HUES6 (cell line): Measurements from ENCODE around the gene CNPY1.
A peak's percentile ranks its signal among the peaks of the same experiment; 100 is the strongest.

Experiments used
- H3K27ac ChIP-seq: 2 replicates; pipeline ENCODE4 v1.7.0; 2013; ENCODE audit warnings: low read depth, mild to moderate bottlenecking, low read length, inconsistent platforms
- H3K27me3 ChIP-seq: 2 replicates; pipeline ENCODE4 v1.6.1; 2013; ENCODE audit warnings: low read length; ENCODE audit not compliant: control insufficient read depth, insufficient read depth
- H3K36me3 ChIP-seq: 2 replicates; pipeline ENCODE4 v1.6.1; 2013; ENCODE audit warnings: low read length; ENCODE audit not compliant: control insufficient read depth, insufficient read depth
- H3K4me1 ChIP-seq: 2 replicates; pipeline ENCODE4 v1.6.1; 2013; ENCODE audit warnings: low read length; ENCODE audit not compliant: control insufficient read depth, insufficient read depth
- H3K4me3 ChIP-seq: 2 replicates; pipeline ENCODE4 v1.5.1; 2013; ENCODE audit warnings: low read depth, low read length
- H3K9ac ChIP-seq: one replicate; pipeline ENCODE4 v1.6.1; 2013; ENCODE audit warnings: mild to moderate bottlenecking, low read length
- H3K9me3 ChIP-seq: 2 replicates; pipeline ENCODE4 v1.6.1; 2013; ENCODE audit warnings: low read depth, low read length; ENCODE audit not compliant: control insufficient read depth, insufficient read depth

CNPY1 gene

GRCh38 chr7:155543011-155543876, 3.1 kb downstream of the CNPY1 start:
- H3K4me1 ChIP-seq = peaks cover 3% of the 10 kb centered on the region; the same call in 1 of the 2 replicates
- H3K36me3 ChIP-seq = no peaks in the 10 kb centered on the region
- H3K27ac ChIP-seq = no peak overlapping the region
- no peak overlapping the region for H3K4me3 ChIP-seq
- peaks cover 17% of the 10 kb centered on the region for H3K27me3 ChIP-seq
- no peak overlapping the region for H3K9ac ChIP-seq
- no peaks in the 10 kb centered on the region for H3K9me3 ChIP-seq

GRCh38 chr7:155541986-155542675, 4.2 kb downstream of the CNPY1 start:
- Histone ChIP-seq H3K27ac (no peak overlapping the region), H3K9me3 (no peaks in the 10 kb centered on the region), H3K4me3 (no peak overlapping the region), H3K27me3 (peaks cover 18% of the 10 kb centered on the region), H3K9ac (no peak overlapping the region), H3K36me3 (no peaks in the 10 kb centered on the region), H3K4me1 (peaks cover 3% of the 10 kb centered on the region; the same call in 1 of the 2 replicates)

- H3K9ac ChIP-seq = no peak overlapping the region
- peaks cover 34% of the 10 kb centered on the region for H3K27me3 ChIP-seq
- H3K4me3 ChIP-seq = no peak overlapping the region
- H3K4me1 ChIP-seq = peaks cover 3% of the 10 kb centered on the region; the same call in 1 of the 2 replicates
- H3K36me3 ChIP-seq = no peaks in the 10 kb centered on the region
- H3K27ac ChIP-seq = no peak overlapping the region
- H3K9me3 ChIP-seq = no peaks in the 10 kb centered on the region
Measured at GRCh38 chr7:155540553-155540952, 5.8 kb downstream of the CNPY1 start.

GRCh38 chr7:155538293-155538692, 8.1 kb downstream of the CNPY1 start:
- Histone ChIP-seq H3K36me3 (no peaks in the 10 kb centered on the region), H3K4me1 (peaks cover 5% of the 10 kb centered on the region; the same call in 1 of the 2 replicates), H3K27me3 (peaks cover 57% of the 10 kb centered on the region), H3K9me3 (no peaks in the 10 kb centered on the region), H3K9ac (no peak overlapping the region), H3K4me3 (no peak overlapping the region), H3K27ac (no peak overlapping the region)

- Histone ChIP-seq H3K36me3 (no peaks in the 10 kb centered on the region), H3K27me3 (peaks cover 72% of the 10 kb centered on the region), H3K4me3 (no peak overlapping the region), H3K4me1 (peaks cover 7% of the 10 kb centered on the region; the same call in 1 of the 2 replicates), H3K27ac (no peak overlapping the region), H3K9me3 (no peaks in the 10 kb centered on the region), H3K9ac (no peak overlapping the region)
Measured at GRCh38 chr7:155536451-155536850, 9.9 kb downstream of the CNPY1 start.

GRCh38 chr7:155534691-155535090, 11.7 kb downstream of the CNPY1 start:
- Histone ChIP-seq H3K27me3 (peaks cover 79% of the 10 kb centered on the region), H3K36me3 (no peaks in the 10 kb centered on the region), H3K9ac (no peak overlapping the region)

GRCh38 chr7:155533827-155534690, 12.3 kb downstream of the CNPY1 start:
- Histone ChIP-seq H3K4me1 (peaks cover 7% of the 10 kb centered on the region; the same call in 1 of the 2 replicates), H3K27me3 (peaks cover 80% of the 10 kb centered on the region), H3K9me3 (peaks cover 3% of the 10 kb centered on the region; the same call in 1 of the 2 replicates), H3K9ac (no peak overlapping the region), H3K36me3 (no peaks in the 10 kb centered on the region), H3K27ac (no peak overlapping the region), H3K4me3 (peak overlapping the region; percentile 42)

More at GRCh38 chr7:155534691-155535090, 11.7 kb downstream of the CNPY1 start:
- Histone ChIP-seq H3K4me3 (no peak overlapping the region), H3K9me3 (no peaks in the 10 kb centered on the region), H3K4me1 (peaks cover 7% of the 10 kb centered on the region; the same call in 1 of the 2 replicates), H3K27ac (no peak overlapping the region)

- H3K9ac ChIP-seq = no peak overlapping the region
- H3K27ac ChIP-seq = no peak overlapping the region
- no peaks in the 10 kb centered on the region for H3K36me3 ChIP-seq
- H3K9me3 ChIP-seq = peaks cover 3% of the 10 kb centered on the region; the same call in 1 of the 2 replicates
- H3K27me3 ChIP-seq = peaks cover 86% of the 10 kb centered on the region
- H3K4me3 ChIP-seq = peak overlapping the region; percentile 42
- peaks cover 7% of the 10 kb centered on the region; the same call in 1 of the 2 replicates for H3K4me1 ChIP-seq
Measured at GRCh38 chr7:155533120-155533826, 13.1 kb downstream of the CNPY1 start.

GRCh38 chr7:155532792-155533119, 13.6 kb downstream of the CNPY1 start:
- Histone ChIP-seq H3K9ac (no peak overlapping the region), H3K27me3 (peaks cover 91% of the 10 kb centered on the region), H3K27ac (no peak overlapping the region), H3K4me1 (peaks cover 7% of the 10 kb centered on the region; the same call in 1 of the 2 replicates), H3K9me3 (peaks cover 3% of the 10 kb centered on the region; the same call in 1 of the 2 replicates), H3K4me3 (peak overlapping the region; percentile 42), H3K36me3 (no peaks in the 10 kb centered on the region)

- Histone ChIP-seq H3K27me3 (peaks cover 96% of the 10 kb centered on the region), H3K9me3 (peaks cover 3% of the 10 kb centered on the region; the same call in 1 of the 2 replicates), H3K27ac (no peak overlapping the region), H3K9ac (no peak overlapping the region), H3K4me3 (no peak overlapping the region), H3K36me3 (no peaks in the 10 kb centered on the region), H3K4me1 (peaks cover 7% of the 10 kb centered on the region; the same call in 1 of the 2 replicates)
Measured at GRCh38 chr7:155531681-155532080, 14.7 kb downstream of the CNPY1 start.
